GM12873 (cell line): ENCODE results near the gene RNPC3.

ENCODE experiments used
- TF ChIP-seq, protein P1 (sequence below): IDR thresholded peaks from 2 replicates; pipeline ENCODE4 v1.5.1; 2012; ENCODE audit warnings: low read depth, mild to moderate bottlenecking, moderate library complexity, low read length, control low read depth; ENCODE audit not compliant: insufficient read depth; ENCODE audit errors: missing control alignments

The RNPC3 gene

DNA sequence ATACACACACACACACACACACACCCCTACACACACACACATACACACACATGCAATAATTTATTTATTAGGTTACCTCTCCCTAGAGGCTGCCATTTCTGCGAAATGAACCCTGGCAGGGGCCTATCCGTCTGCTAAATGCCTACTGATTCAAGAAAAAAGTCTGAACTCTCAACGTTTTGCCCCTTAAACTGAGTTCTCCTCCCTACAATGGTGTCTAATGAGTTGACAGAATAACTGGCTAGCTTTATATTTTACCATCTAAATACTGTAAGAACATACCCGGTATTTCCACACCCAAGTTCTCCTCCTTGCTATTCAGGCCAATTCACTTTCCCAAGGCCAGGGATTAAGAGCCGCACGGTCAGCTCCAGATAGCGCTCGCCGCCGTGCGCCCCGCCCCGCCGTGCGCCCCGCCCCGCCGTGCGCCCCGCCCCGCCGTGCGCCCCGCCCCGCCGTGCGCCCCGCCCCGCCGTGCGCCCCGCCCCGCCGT lies 339 bp upstream of the RNPC3 start:
- TF ChIP-seq, protein P1, sequence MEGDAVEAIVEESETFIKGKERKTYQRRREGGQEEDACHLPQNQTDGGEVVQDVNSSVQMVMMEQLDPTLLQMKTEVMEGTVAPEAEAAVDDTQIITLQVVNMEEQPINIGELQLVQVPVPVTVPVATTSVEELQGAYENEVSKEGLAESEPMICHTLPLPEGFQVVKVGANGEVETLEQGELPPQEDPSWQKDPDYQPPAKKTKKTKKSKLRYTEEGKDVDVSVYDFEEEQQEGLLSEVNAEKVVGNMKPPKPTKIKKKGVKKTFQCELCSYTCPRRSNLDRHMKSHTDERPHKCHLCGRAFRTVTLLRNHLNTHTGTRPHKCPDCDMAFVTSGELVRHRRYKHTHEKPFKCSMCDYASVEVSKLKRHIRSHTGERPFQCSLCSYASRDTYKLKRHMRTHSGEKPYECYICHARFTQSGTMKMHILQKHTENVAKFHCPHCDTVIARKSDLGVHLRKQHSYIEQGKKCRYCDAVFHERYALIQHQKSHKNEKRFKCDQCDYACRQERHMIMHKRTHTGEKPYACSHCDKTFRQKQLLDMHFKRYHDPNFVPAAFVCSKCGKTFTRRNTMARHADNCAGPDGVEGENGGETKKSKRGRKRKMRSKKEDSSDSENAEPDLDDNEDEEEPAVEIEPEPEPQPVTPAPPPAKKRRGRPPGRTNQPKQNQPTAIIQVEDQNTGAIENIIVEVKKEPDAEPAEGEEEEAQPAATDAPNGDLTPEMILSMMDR = no peak

DNA sequence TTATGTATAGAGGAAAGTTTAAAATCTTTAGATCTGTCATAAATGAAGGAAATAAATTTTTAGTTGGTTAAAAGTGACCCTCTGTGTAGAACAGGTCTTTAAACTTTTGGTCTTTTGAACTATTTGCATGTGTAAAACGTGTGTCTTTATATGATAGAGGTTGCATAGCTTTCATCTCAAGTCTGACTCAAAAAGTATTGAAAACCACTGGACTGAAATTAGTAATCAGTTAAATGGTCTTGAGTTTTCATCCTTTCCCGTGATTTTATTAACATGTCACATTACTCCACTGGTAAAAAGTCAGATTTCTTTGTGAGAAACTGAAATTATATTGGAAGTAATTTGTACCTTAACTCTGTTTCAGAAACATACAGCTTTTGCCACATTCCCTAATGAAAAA lies 1.8 kb downstream of the RNPC3 start:
- TF ChIP-seq, protein P1 = no peak

DNA sequence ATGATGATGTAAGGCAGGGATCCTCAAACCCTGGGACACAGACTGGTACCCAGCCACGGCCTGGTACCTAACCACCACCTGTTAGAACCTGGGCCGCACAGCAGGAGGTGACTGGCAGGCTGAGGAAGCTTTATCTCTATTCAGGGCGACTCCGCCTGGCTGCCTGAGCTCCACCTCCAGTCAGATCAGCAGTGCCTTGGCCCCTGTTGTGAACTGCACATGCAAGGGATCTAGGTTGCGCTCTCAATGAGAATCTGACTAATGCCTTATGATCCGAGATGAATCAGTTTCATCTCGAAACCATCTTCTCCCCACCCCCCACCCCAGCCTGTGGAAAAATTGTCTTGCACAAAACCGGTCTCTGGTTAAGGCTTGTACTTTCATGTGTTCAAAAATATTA lies 4.2 kb downstream of the RNPC3 start:
- TF ChIP-seq, protein P1 = no peak

DNA sequence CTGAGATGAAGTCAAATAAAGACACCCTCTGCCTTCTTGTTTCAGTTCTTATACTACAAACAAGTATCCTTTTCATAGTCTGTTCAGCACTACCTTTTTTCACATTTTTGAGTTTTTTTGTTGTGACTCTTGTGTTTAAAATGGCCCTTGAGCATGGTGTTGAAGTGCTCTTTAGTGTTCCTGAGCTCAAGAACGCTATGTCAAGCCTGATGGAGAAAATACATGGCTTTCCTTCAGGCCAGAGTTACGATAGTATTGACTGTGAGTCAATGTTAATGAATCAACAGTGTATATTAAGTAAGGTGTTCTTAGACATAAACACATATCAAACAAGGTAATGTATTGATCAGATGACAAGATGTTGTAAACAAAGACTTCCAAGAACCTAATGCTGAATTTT lies 12.7 kb downstream of the RNPC3 start:
- TF ChIP-seq, protein P1 = no peak

DNA sequence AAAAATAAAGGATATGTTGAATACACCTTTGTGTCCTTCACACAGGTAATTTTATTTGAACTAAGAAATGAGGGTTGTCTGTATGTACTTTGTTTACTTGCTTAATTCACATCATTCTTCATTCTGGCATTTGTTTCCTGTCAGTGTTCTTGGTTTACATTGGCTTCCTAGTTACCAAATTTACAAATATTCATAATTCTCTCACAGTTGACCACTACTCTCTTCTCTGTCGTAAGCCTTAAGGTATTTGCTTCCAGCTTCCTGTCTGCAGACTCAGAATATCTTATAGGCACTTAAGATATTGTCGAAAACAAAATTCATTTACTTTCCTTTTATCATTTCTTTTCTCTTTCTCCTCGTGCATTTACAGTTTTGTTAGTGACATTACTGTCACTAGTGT lies 15.9 kb downstream of the RNPC3 start:
- TF ChIP-seq, protein P1 = no peak

DNA sequence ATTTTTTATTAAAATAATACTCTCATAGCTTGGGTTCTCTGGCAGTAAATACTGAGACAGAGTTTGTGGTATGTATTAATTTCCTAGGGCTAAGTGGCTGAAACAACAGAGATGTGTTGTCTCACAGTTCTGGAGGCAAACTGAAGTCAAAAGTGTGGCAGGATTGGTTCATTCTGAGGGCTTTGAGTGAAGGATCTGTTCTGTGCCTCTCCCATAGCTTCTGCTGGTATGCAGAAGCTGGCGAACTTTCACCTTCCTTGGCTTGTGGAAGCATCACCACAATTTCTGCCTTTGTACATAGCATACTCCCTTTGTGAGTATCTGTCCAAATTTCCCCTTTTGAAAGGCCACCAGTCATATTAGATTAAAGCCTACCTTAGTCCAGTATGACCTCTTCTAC lies 21.0 kb downstream of the RNPC3 start:
- TF ChIP-seq, protein P1 = no peak

DNA sequence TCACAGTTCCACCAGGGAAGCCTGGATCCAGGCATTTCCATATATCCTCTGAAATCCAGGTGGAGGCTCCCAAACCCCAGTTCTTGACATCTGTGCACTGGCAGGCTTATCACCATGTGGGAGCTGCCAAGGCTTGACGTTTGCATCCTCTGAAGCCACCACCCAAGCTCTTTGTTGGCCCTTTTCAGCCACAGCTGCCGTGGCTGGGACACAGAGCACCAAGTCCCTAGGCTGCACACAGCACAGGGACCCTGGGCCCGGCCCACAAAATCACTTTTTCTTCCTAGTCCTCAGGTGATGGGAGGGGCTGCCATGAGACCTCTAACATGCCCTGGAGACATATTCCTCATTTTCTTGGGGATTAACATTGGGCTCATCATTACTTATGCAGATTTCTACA lies 22.3 kb downstream of the RNPC3 start:
- TF ChIP-seq, protein P1 = no peak
